A172 (cell line): ENCODE results near the gene HIF1A. TPM values are rescaled to one million over a fixed set of nuclear protein-coding genes. Genes with fewer than 3 reads are reported as not detected.
A peak's percentile ranks its signal among the peaks of the same experiment; 100 is the strongest.
"Not testable (repeated sequence)": the region's sequence is repeated elsewhere in the genome, so short reads cannot be mapped to it uniquely, and the experiment has no call there.

ENCODE experiments used
- DNase-seq: peaks from one replicate; pipeline ENCODE4 v3.0.0-alpha.2; 2015; ENCODE audit warnings: low spot score
- total RNA-seq: library from RNA; depleted of rRNA; stranded (reverse); fragments of >200 nt; shearing (Covaris generic); gene quantifications from 2 replicates; pipeline ENCODE4 v1.2.3, GENCODE V29; 2014

HIF1A gene
- total RNA-seq, 1 experiment from 2014 or later, result 226 TPM

GRCh38 chr14:61707774-61708173 lies 12.5 kb downstream of the HIF1A start:
- not testable (repeated sequence) for DNase-seq

GRCh38 chr14:61708693-61709092 lies 13.4 kb downstream of the HIF1A start:
- DNase-seq, result not testable (repeated sequence)

GRCh38 chr14:61710853-61711817 lies 15.8 kb downstream of the HIF1A start:
- no peak for DNase-seq

- no peak for DNase-seq
Observed at GRCh38 chr14:61712137-61712536, 16.8 kb downstream of the HIF1A start.

GRCh38 chr14:61713724-61714437 lies 18.6 kb downstream of the HIF1A start:
- no peak for DNase-seq

- DNase-seq, result no peak
Observed at GRCh38 chr14:61716956-61717355, 21.6 kb downstream of the HIF1A start.

- DNase-seq, result no peak
Observed at GRCh38 chr14:61718039-61718438, 22.7 kb downstream of the HIF1A start.

GRCh38 chr14:61719344-61720293 lies 24.3 kb downstream of the HIF1A start:
- DNase-seq, result no peak

- peak; percentile 15 for DNase-seq
Observed at GRCh38 chr14:61720294-61720661, 25.0 kb downstream of the HIF1A start.

GRCh38 chr14:61720741-61721140 lies 25.4 kb downstream of the HIF1A start:
- no peak for DNase-seq

GRCh38 chr14:61724133-61724532 lies 28.8 kb downstream of the HIF1A start:
- no peak for DNase-seq

GRCh38 chr14:61726778-61727658 lies 31.7 kb downstream of the HIF1A start:
- no peak for DNase-seq

GRCh38 chr14:61730756-61731373 lies 35.6 kb downstream of the HIF1A start:
- no peak for DNase-seq

- no peak for DNase-seq
Observed at GRCh38 chr14:61733972-61734371, 38.7 kb downstream of the HIF1A start.

- DNase-seq, result no peak
Observed at GRCh38 chr14:61736751-61737150, 41.4 kb downstream of the HIF1A start.

GRCh38 chr14:61737915-61738314 lies 42.6 kb downstream of the HIF1A start:
- DNase-seq, result no peak

- DNase-seq, result no peak
Observed at GRCh38 chr14:61739133-61739532, 43.8 kb downstream of the HIF1A start.

- no peak for DNase-seq
Observed at GRCh38 chr14:61742371-61742770, 47.1 kb downstream of the HIF1A start.

- DNase-seq, result no peak
Observed at GRCh38 chr14:61744238-61744637, 48.9 kb downstream of the HIF1A start.

- not testable (repeated sequence) for DNase-seq
Observed at GRCh38 chr14:61746346-61746745, 51.0 kb downstream of the HIF1A start.
